ENCODE measurements around the gene GLI3. TPM values are rescaled to one million over a fixed set of nuclear protein-coding genes. Genes with fewer than 3 reads are reported as not detected.

Gene GLI3
- total and polyA plus RNA-seq, 2 donors (not counting 1 experiment from before 2014, with no cell fraction given) = 6.4 to 6.5 TPM

DNA sequence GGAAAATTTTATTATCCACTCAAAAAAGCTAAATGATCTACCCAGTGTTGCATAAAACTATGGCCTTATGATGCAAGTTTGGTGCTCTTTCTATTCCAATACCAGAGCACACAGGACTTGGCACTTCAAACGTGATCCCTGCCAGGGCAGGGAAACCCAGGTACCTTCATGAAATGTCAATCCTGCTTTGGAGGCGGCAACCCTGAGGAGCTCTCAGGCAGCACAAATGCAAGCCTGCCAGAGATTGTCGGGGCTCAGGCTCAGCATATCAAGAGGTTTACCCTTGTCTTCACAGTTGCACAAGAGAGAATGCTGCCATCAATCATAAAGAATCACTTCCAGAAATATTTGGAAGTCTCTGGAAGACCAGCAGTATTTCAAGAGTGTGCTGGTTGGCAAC is 151.5 kb downstream of the GLI3 start:
- Histone ChIP-seq H3K27me3 (ENCODE audit: control insufficient read depth, insufficient read depth, low read length) (no peaks in the 10 kb centered on the region), H3K9ac (ENCODE audit: insufficient read depth, low read length) (no peak overlapping the region), H3K4me2 (ENCODE audit: extremely low read depth, insufficient read depth, low read length) (no peak overlapping the region), H4K20me1 (ENCODE audit: control insufficient read depth, extremely low read depth, insufficient read depth, low read length) (no peaks in the 10 kb centered on the region), H2AFZ (ENCODE audit: low read length) (no peak overlapping the region), H3K9me3 (ENCODE audit: control insufficient read depth, insufficient read depth, low read depth, low read length) (no peaks in the 10 kb centered on the region), H3K27ac (ENCODE audit: insufficient read depth, low read length) (no peak overlapping the region), H3K4me3 (replicated peaks in 1 of 4; ENCODE audit: control extremely low read depth in 1 of 4, insufficient read depth in 1 of 4, low read depth in 3 of 4, low read length in 4 of 4) (no peak overlapping the region), H3K79me2 (ENCODE audit: control insufficient read depth, insufficient read depth, low read length) (no peaks in the 10 kb centered on the region), H3K4me1 (ENCODE audit: control insufficient read depth, extremely low read depth, insufficient read depth, low read length) (no peaks in the 10 kb centered on the region), H3K36me3 (ENCODE audit: control insufficient read depth, insufficient read depth, low read length) (no peaks in the 10 kb centered on the region)
- TF ChIP-seq CTCF (conservative IDR thresholded peaks at IDR 0.05 in 1 of 2, IDR thresholded peaks at IDR 0.05 in 1 of 2; ENCODE audit: low read depth in 1 of 2, low read length in 2 of 2) = no peak
- no peak for TF ChIP-seq EZH2 (IDR thresholded peaks at IDR 0.05; ENCODE audit: low read length, missing control alignments)
- DNase-seq (ENCODE audit: low read depth in 2 of 2) = no peak

GRCh38 chr7:42084263-42084662 is 152.7 kb downstream of the GLI3 start:
- H3K4me1 ChIP-seq (ENCODE audit: control insufficient read depth, extremely low read depth, insufficient read depth, low read length) = no peaks in the 10 kb centered on the region
- no peak for TF ChIP-seq CTCF (conservative IDR thresholded peaks at IDR 0.05 in 1 of 2, IDR thresholded peaks at IDR 0.05 in 1 of 2; ENCODE audit: low read depth in 1 of 2, low read length in 2 of 2)
- TF ChIP-seq EZH2 (IDR thresholded peaks at IDR 0.05; ENCODE audit: low read length, missing control alignments) = no peak
- no peaks in the 10 kb centered on the region for H3K79me2 ChIP-seq (ENCODE audit: control insufficient read depth, insufficient read depth, low read length)
- no peak overlapping the region for H3K27ac ChIP-seq (ENCODE audit: insufficient read depth, low read length)
- H3K4me2 ChIP-seq (ENCODE audit: extremely low read depth, insufficient read depth, low read length) = no peak overlapping the region
- DNase-seq (ENCODE audit: low read depth in 2 of 2) = peak in 1 of 2 donors; percentile 53
- no peak overlapping the region for H3K9ac ChIP-seq (ENCODE audit: insufficient read depth, low read length)
- no peaks in the 10 kb centered on the region for H3K36me3 ChIP-seq (ENCODE audit: control insufficient read depth, insufficient read depth, low read length)
- no peak overlapping the region for H3K4me3 ChIP-seq (replicated peaks in 1 of 4; ENCODE audit: control extremely low read depth in 1 of 4, insufficient read depth in 1 of 4, low read depth in 3 of 4, low read length in 4 of 4)
- H3K9me3 ChIP-seq (ENCODE audit: control insufficient read depth, insufficient read depth, low read depth, low read length) = no peaks in the 10 kb centered on the region
- H4K20me1 ChIP-seq (ENCODE audit: control insufficient read depth, extremely low read depth, insufficient read depth, low read length) = no peaks in the 10 kb centered on the region
- no peaks in the 10 kb centered on the region for H3K27me3 ChIP-seq (ENCODE audit: control insufficient read depth, insufficient read depth, low read length)
- H2AFZ ChIP-seq (ENCODE audit: low read length) = no peak overlapping the region

DNA sequence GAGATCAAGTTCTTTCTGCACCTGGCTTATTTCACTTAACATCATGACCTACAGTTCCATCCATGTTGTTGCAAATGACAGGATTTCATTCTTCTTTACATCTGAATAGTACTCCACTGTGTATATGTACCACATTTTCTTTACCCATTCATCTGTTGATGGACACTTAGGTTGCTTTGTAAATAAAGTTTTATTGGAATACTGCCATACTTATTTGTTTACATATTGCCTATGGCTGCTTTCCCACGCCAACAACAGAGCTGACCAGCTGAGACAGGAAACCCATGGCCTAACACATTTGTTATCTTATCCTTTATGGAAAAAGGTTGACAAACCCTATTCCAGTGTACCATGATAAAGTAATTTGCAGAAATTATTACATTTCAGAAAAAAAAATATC is 153.7 kb downstream of the GLI3 start:
- Histone ChIP-seq H2AFZ (ENCODE audit: low read length) (no peak overlapping the region), H3K4me1 (ENCODE audit: control insufficient read depth, extremely low read depth, insufficient read depth, low read length) (no peaks in the 10 kb centered on the region), H3K9ac (ENCODE audit: insufficient read depth, low read length) (no peak overlapping the region), H3K27me3 (ENCODE audit: control insufficient read depth, insufficient read depth, low read length) (no peaks in the 10 kb centered on the region), H3K4me3 (replicated peaks in 1 of 4; ENCODE audit: control extremely low read depth in 1 of 4, insufficient read depth in 1 of 4, low read depth in 3 of 4, low read length in 4 of 4) (no peak overlapping the region), H4K20me1 (ENCODE audit: control insufficient read depth, extremely low read depth, insufficient read depth, low read length) (no peaks in the 10 kb centered on the region), H3K9me3 (ENCODE audit: control insufficient read depth, insufficient read depth, low read depth, low read length) (no peaks in the 10 kb centered on the region), H3K27ac (ENCODE audit: insufficient read depth, low read length) (no peak overlapping the region), H3K79me2 (ENCODE audit: control insufficient read depth, insufficient read depth, low read length) (no peaks in the 10 kb centered on the region), H3K36me3 (ENCODE audit: control insufficient read depth, insufficient read depth, low read length) (no peaks in the 10 kb centered on the region), H3K4me2 (ENCODE audit: extremely low read depth, insufficient read depth, low read length) (no peak overlapping the region)
- DNase-seq (ENCODE audit: low read depth in 2 of 2) = no peak
- no peak for TF ChIP-seq EZH2 (IDR thresholded peaks at IDR 0.05; ENCODE audit: low read length, missing control alignments)
- TF ChIP-seq CTCF (conservative IDR thresholded peaks at IDR 0.05 in 1 of 2, IDR thresholded peaks at IDR 0.05 in 1 of 2; ENCODE audit: low read depth in 1 of 2, low read length in 2 of 2) = no peak

All from fibroblast of lung (primary cell).